Panc1 (cell line): Measurements from ENCODE around the gene RUVBL1. TPM values are rescaled to one million over a fixed set of nuclear protein-coding genes. Genes with fewer than 3 reads are reported as not detected.

Experiments
- ATAC-seq: fragments of 200-7000 bp; cut with Tn5 transposase; 2 replicates; pipeline ENCODE4 v1.9.1; 2020; ENCODE audit warnings: mild to moderate bottlenecking, moderate library complexity
- BruUV-seq: library from RNA; stranded (reverse); fragments of 400-500 nt; replicated peaks from 2 replicates; lab custom pipeline; 2021; lab: Mats Ljungman, UMichigan
- CTCF ChIA-PET: fragments of 300-600 bp; sonication (Branson Sonifier 250); formaldehyde crosslinking; loops from one replicate; lab custom pipeline; 2022; ENCODE audit warnings: antibody characterized with exemption; lab: Charles Lee
- POLR2A ChIA-PET: fragments of 300-600 bp; sonication (Branson Sonifier 250); formaldehyde crosslinking; loops from one replicate; lab custom pipeline; 2022; ENCODE audit warnings: antibody characterized with exemption; lab: Charles Lee
- DNase-seq: peaks from one replicate; pipeline ENCODE4 v3.0.0-alpha.2; 2010; ENCODE audit warnings: low read depth, low spot score
- H3K27ac ChIP-seq: 2 replicates; pipeline ENCODE4 v1.5.1; 2011; ENCODE audit warnings: mild to moderate bottlenecking, low read length, inconsistent platforms
- H3K27me3 ChIP-seq: fragments of 200-500 bp; sonication (Bioruptor generic); 2 replicates; pipeline ENCODE4 v1.6.0; 2014; ENCODE audit warnings: low read length, inconsistent platforms; ENCODE audit not compliant: control insufficient read depth, insufficient read depth
- H3K36me3 ChIP-seq: fragments of 200-500 bp; sonication (Bioruptor generic); 2 replicates; pipeline ENCODE4 v1.5.1; 2014; ENCODE audit warnings: inconsistent platforms, mild to moderate bottlenecking, low read length, moderate library complexity; ENCODE audit not compliant: control insufficient read depth, insufficient read depth
- H3K4me1 ChIP-seq: 2 replicates; pipeline ENCODE4 v1.5.1; 2011; ENCODE audit warnings: inconsistent platforms, mild to moderate bottlenecking, low read length, moderate library complexity; ENCODE audit not compliant: control insufficient read depth, insufficient read depth
- H3K4me3 ChIP-seq, 2 experiments: 2 replicates each; pipeline ENCODE4 v1.5.1; 2011 to 2012; ENCODE audit warnings: low read depth in 2 of 2, low read length in 2 of 2, mild to moderate bottlenecking in 2 of 2, inconsistent platforms in 1 of 2, moderate library complexity in 1 of 2
- H3K9me3 ChIP-seq: fragments of 200-500 bp; sonication (Bioruptor generic); 2 replicates; pipeline ENCODE4 v1.5.1; 2014; ENCODE audit warnings: low read depth, mild to moderate bottlenecking, inconsistent platforms, low read length, moderate library complexity; ENCODE audit not compliant: control insufficient read depth, insufficient read depth
- CTCF ChIP-seq: fragments of 450-650 bp; IDR thresholded peaks from 2 replicates; pipeline ENCODE4 v1.5.1; 2017; ENCODE audit warnings: mild to moderate bottlenecking
- POLR2AphosphoS5 ChIP-seq: IDR thresholded peaks from 2 replicates; pipeline ENCODE4 v1.6.1; 2012; ENCODE audit warnings: mild to moderate bottlenecking, low read depth, low read length, moderate library complexity
- REST ChIP-seq, 2 experiments: IDR thresholded peaks; 2 replicates each; pipeline ENCODE4 v1.6.1; 2011 to 2012; ENCODE audit warnings: low read depth in 2 of 2, control low read depth in 1 of 2, low read length in 1 of 2, mild to moderate bottlenecking in 1 of 2, moderate library complexity in 1 of 2; ENCODE audit not compliant: insufficient read depth in 1 of 2
- SIN3A ChIP-seq: IDR thresholded peaks from 2 replicates; pipeline ENCODE4 v1.6.1; 2012; ENCODE audit warnings: low read depth, mild to moderate bottlenecking, low read length, moderate library complexity, borderline replicate concordance; ENCODE audit not compliant: insufficient read depth
- TCF7L2 ChIP-seq: IDR thresholded peaks from 2 replicates; pipeline ENCODE4 v1.6.1; 2011; ENCODE audit warnings: mild to moderate bottlenecking, low read depth, low read length, inconsistent platforms
- in situ Hi-C: cut with HindIII; loops from 2 replicates; pipeline ENCODE4 v1.10.0; 2016; ENCODE audit warnings: low sequenced_read_pairs, low pct_unique_long_range_greater_than_20kb
- intact Hi-C: fragments of 100-400 bp; cut with micrococcal nuclease; formaldehyde crosslinking; loops from one replicate; pipeline ENCODE4 v1.10.0; 2022; ENCODE audit not compliant: unreplicated experiment
- total RNA-seq: library from RNA; stranded (reverse); gene quantifications from one replicate; pipeline ENCODE4 v1.2.1, GENCODE V29; 2021; ENCODE audit not compliant: unreplicated experiment

Gene RUVBL1
- total RNA-seq, 1 experiment from 2014 or later: 122 TPM

GRCh38 chr3:128033102-128033501 is 90.5 kb downstream of the RUVBL1 start:
- POLR2A ChIA-PET: no interaction called here
- in situ Hi-C loops (no loop called here), intact Hi-C loops (no loop called here)
- no peak overlapping the region for H3K4me3 ChIP-seq
- CTCF ChIA-PET: no interaction called here
- no peaks in the 10 kb centered on the region; the same call in 1 of the 2 replicates for H3K27me3 ChIP-seq
- no peaks in the 10 kb centered on the region for H3K9me3 ChIP-seq
- ATAC-seq (no peak), DNase-seq (no peak)
- H3K27ac ChIP-seq: no peak overlapping the region
- TF ChIP-seq REST (IDR thresholded peaks at IDR 0.05; ENCODE audit: insufficient read depth in 1 of 2, low read depth in 2 of 2, low read length in 1 of 2): no peak
- no peak for TF ChIP-seq SIN3A
- no peak for TF ChIP-seq TCF7L2
- TF ChIP-seq POLR2AphosphoS5: no peak
- no peak for TF ChIP-seq CTCF
- no peaks in the 10 kb centered on the region for H3K36me3 ChIP-seq
- H3K4me1 ChIP-seq: no peaks in the 10 kb centered on the region
- BruUV-seq: no TSS peak

Other genes starting within 250 kb of the RUVBL1 start
- gene KBTBD12, start 208.6 kb downstream of the RUVBL1 start, total RNA-seq: 0.28 TPM
- gene SEC61A1, start 71.4 kb downstream of the RUVBL1 start, total RNA-seq: 246 TPM
- 15.4 TPM for gene EEFSEC, start 29.7 kb upstream of the RUVBL1 start, total RNA-seq